Glomerular endothelial cell (primary cell): ENCODE data around the gene MFAP5. TPM values are rescaled to one million over a fixed set of nuclear protein-coding genes. Genes with fewer than 3 reads are reported as not detected.

Experiments
- DNase-seq: peaks from one replicate; pipeline ENCODE4 v3.0.0-alpha.2; 2011; ENCODE audit warnings: low read depth, low spot score; ENCODE audit errors: extremely low read depth
- total RNA-seq: library from RNA; depleted of rRNA; stranded (reverse); fragments of >200 nt; gene quantifications from 2 replicates; pipeline ENCODE4 v1.2.3, GENCODE V29; 2015

Gene MFAP5, protein sequence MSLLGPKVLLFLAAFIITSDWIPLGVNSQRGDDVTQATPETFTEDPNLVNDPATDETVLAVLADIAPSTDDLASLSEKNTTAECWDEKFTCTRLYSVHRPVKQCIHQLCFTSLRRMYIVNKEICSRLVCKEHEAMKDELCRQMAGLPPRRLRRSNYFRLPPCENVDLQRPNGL
- 0.92 TPM in 1 of 2 replicates, not detected in the other for total RNA-seq

DNA sequence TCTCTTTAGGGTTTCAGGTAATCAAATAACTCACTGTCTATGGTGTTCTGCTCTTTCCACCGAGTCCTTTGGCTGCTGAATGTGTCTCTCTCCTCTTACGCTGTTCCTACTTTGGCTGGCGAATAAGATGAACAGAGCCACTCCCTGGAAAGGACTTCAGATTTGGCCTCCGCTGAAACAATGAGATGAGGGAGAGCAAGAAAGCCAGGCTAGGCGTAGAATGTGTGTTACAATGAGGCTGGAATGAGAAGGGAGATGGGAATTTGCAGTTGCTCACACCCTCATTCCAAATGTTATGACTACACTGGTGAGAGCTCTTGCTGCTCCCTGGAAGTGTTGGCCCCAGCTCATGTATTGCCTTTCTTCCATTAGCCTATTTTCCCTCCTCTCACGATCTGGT, at the start of gene MFAP5:
MFAP5 (minus strand) TSS at position 234 of the 400 bp plus-strand sequence. CDS start 722 bp downstream, outside the sequence.
- DNase-seq = no peak

- no peak for DNase-seq
These were observed 46.7 kb upstream of the MFAP5 start for GRCh38 chr12:8709124-8709830.

GRCh38 chr12:8702159-8702558, 39.5 kb upstream of the MFAP5 start:
- no peak for DNase-seq

GRCh38 chr12:8701046-8701660, 38.5 kb upstream of the MFAP5 start:
- no peak for DNase-seq

DNA sequence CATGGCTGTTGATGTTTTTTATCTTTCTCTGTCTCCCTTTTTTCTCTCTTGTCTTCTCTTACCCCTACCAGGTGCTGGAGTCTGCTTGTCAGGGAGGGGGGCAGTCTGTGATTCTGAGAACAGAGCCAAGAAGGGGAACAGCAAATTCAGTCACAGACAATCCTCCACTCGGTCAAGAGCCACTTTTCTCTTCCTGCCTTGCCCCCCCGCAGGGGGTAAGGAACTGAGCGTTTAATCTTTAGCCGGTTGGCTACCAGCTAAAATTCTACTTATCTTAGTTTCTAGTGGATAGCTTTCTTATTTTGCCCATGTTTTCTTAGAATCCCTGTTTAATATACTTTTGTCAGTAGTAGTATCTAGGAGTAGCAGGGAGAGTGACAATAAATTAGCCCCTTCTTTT, 37.1 kb upstream of the MFAP5 start:
- DNase-seq = no peak

- no peak for DNase-seq
These were observed 36.3 kb upstream of the MFAP5 start for GRCh38 chr12:8698879-8699278.

DNA sequence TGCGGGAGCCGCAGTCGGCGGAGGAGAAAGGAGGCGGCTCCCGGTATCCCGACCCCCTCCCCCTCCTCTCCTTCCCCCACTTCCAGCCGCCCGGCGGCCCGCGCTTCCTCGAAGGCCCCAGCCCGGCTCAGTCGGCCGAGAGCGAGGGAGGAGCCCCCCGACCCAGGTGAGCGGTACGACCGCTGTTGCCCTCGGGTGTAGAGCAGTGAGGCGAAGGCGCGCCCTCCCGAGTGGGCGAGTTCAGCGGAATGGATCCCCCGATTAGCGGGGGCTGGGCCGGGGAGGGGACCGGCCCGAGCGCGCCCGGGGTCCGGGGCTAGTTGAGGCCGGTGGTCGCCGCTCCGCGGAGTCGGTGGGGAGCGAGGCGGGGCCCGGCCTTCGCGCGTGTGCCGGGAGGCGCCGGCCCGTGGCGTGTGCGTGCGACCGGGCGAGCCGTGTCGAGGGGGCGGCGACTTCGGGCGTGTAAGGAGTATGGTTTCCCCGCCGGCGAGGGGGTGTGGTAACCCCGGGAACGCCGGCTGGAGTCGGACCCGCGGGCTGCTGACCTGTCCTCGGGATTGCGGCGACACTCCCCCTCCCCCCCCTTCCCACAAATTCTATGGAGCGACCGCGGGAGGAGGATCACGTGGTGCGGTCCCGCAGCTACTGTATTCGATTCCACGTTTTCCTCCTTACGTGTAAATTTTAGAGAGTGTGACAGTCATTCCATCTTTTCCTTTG, 35.7 kb upstream of the MFAP5 start:
- no peak for DNase-seq

DNA sequence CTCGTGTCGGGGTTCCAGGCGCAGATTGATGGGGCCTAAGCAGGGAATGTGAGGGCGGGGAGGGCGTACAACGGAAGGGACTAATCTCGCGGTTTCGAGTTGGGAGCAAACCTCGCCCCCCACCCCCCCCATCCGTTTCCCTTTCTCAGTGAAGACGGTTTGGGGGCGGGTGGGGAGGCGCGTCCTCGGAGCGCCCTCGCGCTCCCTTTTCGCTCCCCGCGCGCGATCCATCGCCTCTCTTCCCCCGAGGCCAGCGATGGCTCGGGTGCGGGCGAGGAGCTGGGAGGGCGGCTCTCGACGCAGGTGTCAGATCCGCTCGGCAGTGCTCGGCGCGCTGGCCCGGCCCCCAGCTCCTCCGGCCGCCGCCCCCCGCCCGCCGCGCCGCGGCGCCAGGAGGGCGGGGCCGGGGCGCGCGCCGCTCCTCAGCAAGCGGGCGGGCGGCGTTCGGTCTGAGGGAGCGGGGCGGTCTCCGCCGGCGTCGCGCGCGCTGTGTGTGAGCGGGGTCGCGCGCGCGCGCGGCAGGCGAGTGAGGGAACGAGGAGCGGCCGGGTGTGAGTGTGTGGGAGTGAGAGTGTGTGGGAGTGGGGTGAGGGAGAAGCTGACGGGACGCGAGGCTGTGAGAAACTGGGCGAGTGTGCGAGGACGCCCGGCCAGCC, 35.0 kb upstream of the MFAP5 start, which contains the start of gene RIMKLB:
RIMKLB (plus strand) TSS at position 516 of the 656 bp plus-strand sequence. CDS start 15,876 bp downstream, outside the sequence.
- DNase-seq = no peak

DNA sequence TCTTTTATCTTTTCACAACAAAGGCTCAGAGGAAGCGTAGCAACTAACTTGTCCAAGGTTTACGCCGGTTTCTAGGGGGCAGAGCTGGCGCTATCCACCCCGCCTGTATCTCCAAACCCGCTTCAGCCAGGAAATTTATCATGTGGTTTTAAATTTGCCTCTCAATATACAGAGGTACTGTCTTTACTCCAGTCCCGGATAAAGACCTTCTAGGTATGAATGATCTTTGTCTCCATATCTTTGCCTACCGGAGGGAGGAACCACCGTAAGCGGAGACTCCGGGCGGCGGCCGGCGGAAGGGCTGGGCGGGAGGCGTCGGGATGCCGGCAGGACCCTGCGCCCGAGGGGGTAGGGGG, 34.5 kb upstream of the MFAP5 start:
- DNase-seq = no peak

- no peak for DNase-seq
These were observed 33.9 kb upstream of the MFAP5 start for GRCh38 chr12:8696442-8697090.

- no peak for DNase-seq
These were observed 32.5 kb upstream of the MFAP5 start for GRCh38 chr12:8695116-8695515.

DNA sequence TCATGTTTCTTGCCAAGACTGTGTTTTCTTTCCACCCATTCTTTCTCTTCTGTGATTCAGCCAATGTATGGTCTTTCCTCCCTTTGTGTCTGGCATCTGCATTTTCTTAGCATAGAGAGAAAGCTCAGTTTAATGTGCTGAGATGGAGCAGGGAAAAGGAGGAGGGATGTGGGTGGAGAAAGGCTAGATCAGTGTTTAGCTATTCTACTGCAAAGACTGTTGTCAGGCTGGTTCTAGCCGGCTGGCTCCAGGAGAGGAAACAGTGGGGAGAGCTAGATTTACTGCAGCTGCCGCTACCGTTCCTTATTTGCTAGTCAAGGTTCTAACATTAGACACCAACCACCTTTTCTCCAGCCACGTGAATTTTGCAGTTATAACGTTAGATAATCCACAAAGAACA, 29.9 kb upstream of the MFAP5 start:
- DNase-seq = no peak

GRCh38 chr12:8689681-8690080, 27.1 kb upstream of the MFAP5 start:
- DNase-seq = no peak

DNA sequence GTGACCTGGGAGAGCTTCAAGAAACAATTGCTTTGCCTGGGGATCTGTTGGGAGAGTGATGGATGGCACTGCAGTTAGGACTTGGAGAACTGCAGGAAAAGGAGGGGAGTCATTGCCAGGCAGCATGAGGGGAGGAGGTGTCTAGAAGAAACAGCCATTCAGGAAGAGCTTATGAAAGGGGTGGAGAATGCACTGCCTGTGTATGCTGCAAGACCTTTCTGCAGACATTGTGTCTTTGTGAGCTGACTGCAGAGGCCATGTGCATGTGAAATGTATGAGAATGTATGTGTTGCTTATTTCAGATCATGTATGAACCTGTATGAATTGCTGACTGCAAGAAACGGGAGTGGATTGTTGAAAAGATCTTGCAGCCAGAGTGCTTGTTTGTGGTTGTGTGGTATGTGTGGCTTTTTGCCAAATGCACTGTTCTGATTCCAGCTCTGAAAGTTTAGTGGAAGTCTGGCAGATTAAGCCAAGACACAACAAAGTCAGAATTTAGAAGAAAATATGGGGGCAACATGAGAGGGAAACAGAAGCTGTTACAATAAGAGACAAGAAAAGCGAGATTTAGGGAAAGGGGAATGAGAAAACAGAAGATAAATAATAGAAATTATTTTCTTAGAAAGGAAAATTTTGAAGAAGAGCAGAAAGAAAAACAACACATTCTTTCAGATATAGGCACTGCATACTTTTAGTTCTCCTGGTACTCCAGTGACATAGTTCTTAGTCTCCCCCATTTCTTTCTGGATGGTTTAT, 25.4 kb upstream of the MFAP5 start:
- peak; percentile 88 for DNase-seq

- DNase-seq = no peak
These were observed 22.4 kb upstream of the MFAP5 start for GRCh38 chr12:8685051-8685450.

- peak; percentile 98 for DNase-seq
These were observed 18.7 kb upstream of the MFAP5 start for GRCh38 chr12:8681129-8681884.

GRCh38 chr12:8680533-8680932, 17.9 kb upstream of the MFAP5 start:
- no peak for DNase-seq

DNA sequence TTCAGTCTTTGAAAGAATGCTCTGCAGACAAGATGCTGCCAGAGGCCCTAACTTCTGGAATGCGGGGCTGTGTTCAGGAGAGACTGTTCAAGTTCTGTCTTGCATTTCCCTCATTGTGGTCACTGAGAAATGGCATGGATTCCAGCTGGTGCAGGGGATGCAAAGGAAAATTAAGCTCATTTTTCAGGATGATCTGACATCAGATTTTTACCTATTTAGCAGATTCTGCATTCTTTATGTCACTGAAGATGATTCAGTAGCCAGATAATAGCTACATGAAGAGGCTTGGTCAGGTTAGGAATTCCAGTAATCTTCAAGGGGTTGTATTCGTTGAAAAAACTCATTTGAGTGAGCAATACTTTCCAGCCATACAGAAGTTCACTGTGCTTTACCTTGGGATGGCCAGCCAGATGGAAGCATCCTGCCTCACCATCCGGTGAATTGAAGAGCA, 16.1 kb upstream of the MFAP5 start:
- DNase-seq = no peak

- DNase-seq = no peak
These were observed 14.7 kb upstream of the MFAP5 start for GRCh38 chr12:8677362-8677761.
